Right lobe of liver (tissue), 6 donors: ENCODE measurements around the gene C10orf88. TPM values are rescaled to one million over a fixed set of nuclear protein-coding genes. Genes with fewer than 3 reads are reported as not detected.

Experiments used
- ATAC-seq, 4 donors: fragments of 200-7000 bp; cut with Tn5 transposase; one replicate each; pipeline ENCODE4 v1.9.1; 2020; ENCODE audit warnings: mild to moderate bottlenecking in 4 of 4, moderate library complexity in 4 of 4
- DNase-seq, 3 donors: peaks; one replicate each; pipeline ENCODE4 v3.0.0-alpha.2; 2020
- H3K27ac ChIP-seq, 3 donors: fragments of 200-600 bp; one replicate each; pipeline ENCODE4 v1.8.0; 2022
- H3K27me3 ChIP-seq, 2 donors: fragments of 200-600 bp; one replicate each; pipeline ENCODE4 v1.8.0; 2022
- H3K36me3 ChIP-seq, 4 donors: fragments of 200-600 bp; sonication (generic) in 1 of 4; one replicate each; pipeline versions ENCODE4 v1.5.1 to v1.8.0; 2017 to 2022; ENCODE audit warnings: control low read depth in 1 of 4
- H3K4me1 ChIP-seq, 4 donors: fragments of 200-600 bp; sonication (generic) in 1 of 4; one replicate each; pipeline versions ENCODE4 v1.5.1 to v1.8.0; 2017 to 2022; ENCODE audit warnings: control low read depth in 1 of 4
- H3K4me3 ChIP-seq, 3 donors: fragments of 200-600 bp; one replicate each; pipeline ENCODE4 v1.8.0; 2022
- H3K9me3 ChIP-seq, 4 donors: fragments of 200-600 bp; sonication (generic) in 1 of 4; one replicate each; pipeline versions ENCODE4 v1.5.1 to v1.8.0; 2017 to 2022; ENCODE audit warnings: control low read depth in 1 of 4
- POLR2A ChIP-seq: fragments of 450-650 bp; IDR thresholded peaks from one replicate; pipeline ENCODE4 v1.6.1; 2017; ENCODE audit warnings: antibody characterized with exemption, mild to moderate bottlenecking
- WGBS: methylation state at CpG from one replicate; pipeline ENCODE4 v1.1.6; 2018; ENCODE audit warnings: low coverage, low lambda C conversion rate; ENCODE audit not compliant: insufficient coverage; ENCODE audit errors: missing lambda C conversion rate; 5-methylcytosine and 5-hydroxymethylcytosine counted together
- intact Hi-C, 2 donors: fragments of 100-400 bp; cut with DNase I; formaldehyde crosslinking; loops; one replicate each; pipeline versions ENCODE4 v1.11.2 to v1.14.1; 2022
- total RNA-seq, 6 experiments: library from RNA; depleted of rRNA in 2 of 6; stranded (reverse); fragments of >200 nt in 2 of 6; fragmentation: NEBNext Ultra II Directional in 3 of 6; extraction: Animal tissue kit (Norgen Biotek cat#: 25700) in 3 of 6; gene quantifications; one replicate each; pipeline versions ENCODE4 v1.1.0 to v1.2.4, GENCODE V29; 2016 to 2023
- TF ChIP-seq, protein P1 (sequence below), 4 donors: fragments of 200-600 bp in 3 of 4; fragments of 450-650 bp in 1 of 4; IDR thresholded peaks; one replicate each; pipeline versions ENCODE4 v1.5.1 to v1.8.0; 2016 to 2022; ENCODE audit warnings: antibody characterized with exemption in 4 of 4, mild to moderate bottlenecking in 2 of 4
- donor health status: DM: no; HTN: yes; CAD: no.
- donor health status: DM: no; HTN: no; CAD: no.
- donor health status: DM: no; HTN: no; CAD: no.
- donor health status: DM: no; HTN: yes; CAD: no.
- donor health status: DM: no; HTN: yes; CAD: no.

C10orf88 gene
- total RNA-seq, 6 experiments from 2014 or later, result 2.0 to 4.5 (median 3.3) TPM

DNA sequence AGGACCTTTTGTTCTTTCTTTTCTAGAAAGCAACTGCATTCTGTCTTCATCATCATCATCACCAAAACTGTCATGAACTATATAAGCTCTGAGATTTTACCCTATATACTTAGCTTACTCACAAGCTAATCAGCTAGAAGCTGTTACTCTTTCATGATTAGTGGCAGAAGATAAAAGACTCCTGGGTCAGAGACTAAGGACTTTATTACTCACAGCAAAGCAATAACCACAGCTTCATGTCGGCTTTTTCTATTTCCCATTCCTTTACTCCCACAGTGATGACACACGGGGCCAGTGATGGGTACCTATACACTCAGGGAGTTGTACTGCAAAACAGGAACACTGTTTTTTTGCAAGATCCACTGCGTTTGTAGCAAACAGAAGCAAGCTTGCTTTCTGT lies 8.4 kb upstream of the C10orf88 start:
- Histone ChIP-seq H3K36me3 (no peaks in the 10 kb centered on the region), H3K4me3 (no peak overlapping the region), H3K9me3 (no peaks in the 10 kb centered on the region), H3K27ac (no peak overlapping the region), H3K27me3 (no peaks in the 10 kb centered on the region), H3K4me1 (no peaks in the 10 kb centered on the region)
- DNase-seq, result no peak
- ATAC-seq, result no peak
- WGBS, result 45% methylated on average over 3 of the region's 3 CpGs
- TF ChIP-seq, protein P1, sequence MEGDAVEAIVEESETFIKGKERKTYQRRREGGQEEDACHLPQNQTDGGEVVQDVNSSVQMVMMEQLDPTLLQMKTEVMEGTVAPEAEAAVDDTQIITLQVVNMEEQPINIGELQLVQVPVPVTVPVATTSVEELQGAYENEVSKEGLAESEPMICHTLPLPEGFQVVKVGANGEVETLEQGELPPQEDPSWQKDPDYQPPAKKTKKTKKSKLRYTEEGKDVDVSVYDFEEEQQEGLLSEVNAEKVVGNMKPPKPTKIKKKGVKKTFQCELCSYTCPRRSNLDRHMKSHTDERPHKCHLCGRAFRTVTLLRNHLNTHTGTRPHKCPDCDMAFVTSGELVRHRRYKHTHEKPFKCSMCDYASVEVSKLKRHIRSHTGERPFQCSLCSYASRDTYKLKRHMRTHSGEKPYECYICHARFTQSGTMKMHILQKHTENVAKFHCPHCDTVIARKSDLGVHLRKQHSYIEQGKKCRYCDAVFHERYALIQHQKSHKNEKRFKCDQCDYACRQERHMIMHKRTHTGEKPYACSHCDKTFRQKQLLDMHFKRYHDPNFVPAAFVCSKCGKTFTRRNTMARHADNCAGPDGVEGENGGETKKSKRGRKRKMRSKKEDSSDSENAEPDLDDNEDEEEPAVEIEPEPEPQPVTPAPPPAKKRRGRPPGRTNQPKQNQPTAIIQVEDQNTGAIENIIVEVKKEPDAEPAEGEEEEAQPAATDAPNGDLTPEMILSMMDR (IDR thresholded peaks at IDR 0.05), result no peak
- TF ChIP-seq POLR2A, result no peak
- intact Hi-C loops, result no loop called here

DNA sequence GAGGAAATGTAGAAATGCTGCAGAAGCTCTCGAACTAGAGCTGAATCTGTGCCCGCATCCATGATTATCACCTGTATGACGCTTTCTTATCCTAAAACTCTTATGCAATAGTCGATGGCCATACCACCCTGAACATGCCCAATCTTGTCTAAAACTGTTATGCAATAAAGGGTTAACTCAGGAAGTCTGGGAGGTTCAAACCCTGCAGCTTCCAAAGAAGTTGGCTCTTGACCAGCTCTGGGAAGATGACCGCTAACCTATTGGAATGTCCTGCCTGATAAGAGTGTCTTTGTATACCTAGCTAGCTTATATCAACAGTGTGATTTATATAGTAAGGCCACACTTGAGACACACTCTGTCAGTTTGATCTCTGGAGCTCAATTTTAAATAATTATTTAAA lies 3.4 kb upstream of the C10orf88 start:
- no peaks in the 10 kb centered on the region for H3K27me3 ChIP-seq
- H3K4me1 ChIP-seq, result peaks cover 0 to 9% (median 0%) of the 10 kb centered on the region in 4 donors
- no peak overlapping the region for H3K27ac ChIP-seq
- intact Hi-C loops, result no loop called here
- no peaks in the 10 kb centered on the region for H3K9me3 ChIP-seq
- WGBS, result 68% methylated on average over 5 of the region's 5 CpGs
- H3K4me3 ChIP-seq, result no peak overlapping the region
- ATAC-seq (no peak), DNase-seq (no peak)
- TF ChIP-seq POLR2A, result no peak
- no peaks in the 10 kb centered on the region for H3K36me3 ChIP-seq

DNA sequence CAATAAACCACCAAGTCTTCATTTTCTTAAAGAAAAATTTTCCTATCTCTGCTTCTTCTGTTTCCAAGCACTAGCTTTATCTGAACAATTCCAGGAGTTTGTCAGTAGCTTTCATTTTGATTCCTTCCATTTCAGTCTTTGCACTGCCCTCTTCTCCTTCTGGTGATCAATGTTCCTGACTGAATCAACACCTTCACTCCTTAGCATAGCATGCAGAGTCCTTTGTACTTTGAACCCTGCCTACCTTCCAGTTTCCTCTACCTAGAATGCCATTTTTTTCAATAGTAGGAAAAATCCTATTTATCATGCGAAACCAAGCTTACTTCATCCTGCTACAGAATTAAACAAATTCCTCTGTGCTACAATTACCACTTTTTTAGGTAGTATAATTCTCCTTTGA lies 1.9 kb upstream of the C10orf88 start:
- WGBS, result 100% methylated on average over 1 of the region's 1 CpG
- H3K27me3 ChIP-seq, result no peaks in the 10 kb centered on the region
- H3K9me3 ChIP-seq, result no peaks in the 10 kb centered on the region
- peaks cover 0 to 13% (median 0%) of the 10 kb centered on the region in 4 donors for H3K4me1 ChIP-seq
- TF ChIP-seq POLR2A, result no peak
- TF ChIP-seq, protein P1 (IDR thresholded peaks at IDR 0.05), result no peak
- ATAC-seq (no peak), DNase-seq (no peak)
- no peaks in the 10 kb centered on the region for H3K36me3 ChIP-seq
- H3K4me3 ChIP-seq, result no peak overlapping the region
- intact Hi-C loops, result no loop called here
- no peak overlapping the region for H3K27ac ChIP-seq

DNA sequence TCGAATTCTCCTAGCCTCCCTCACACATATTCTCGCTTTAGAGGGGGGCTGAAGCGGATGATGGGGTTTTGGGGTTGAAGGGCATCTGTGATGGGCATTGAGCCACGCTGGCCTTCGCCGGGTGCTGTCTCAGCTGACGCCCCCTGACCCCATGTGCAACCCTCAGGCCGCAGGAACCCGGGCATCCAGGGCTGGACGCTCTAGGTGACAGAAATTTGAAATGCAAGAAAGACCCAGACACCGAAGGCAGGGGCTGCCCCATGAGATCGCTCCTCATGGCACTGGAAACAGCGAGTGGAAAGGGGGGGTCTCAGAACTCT lies 664 bp upstream of the C10orf88 start:
- Histone ChIP-seq H3K27me3 (no peaks in the 10 kb centered on the region), H3K9me3 (no peaks in the 10 kb centered on the region), H3K36me3 (peaks cover 0 to 2% (median 0%) of the 10 kb centered on the region in 4 donors), H3K4me3 (peak overlapping the region in 2 of 3 donors; percentile 82 to 90), H3K4me1 (peaks cover 0 to 13% (median 0%) of the 10 kb centered on the region in 4 donors), H3K27ac (no peak overlapping the region)
- no peak for ATAC-seq
- peak in 1 of 3 donors; percentile 57 for DNase-seq
- TF ChIP-seq, protein P1 (IDR thresholded peaks at IDR 0.05), result no peak
- no peak for TF ChIP-seq POLR2A
- 74% methylated on average over 9 of the region's 13 CpGs for WGBS
- intact Hi-C loops, result no loop called here

DNA sequence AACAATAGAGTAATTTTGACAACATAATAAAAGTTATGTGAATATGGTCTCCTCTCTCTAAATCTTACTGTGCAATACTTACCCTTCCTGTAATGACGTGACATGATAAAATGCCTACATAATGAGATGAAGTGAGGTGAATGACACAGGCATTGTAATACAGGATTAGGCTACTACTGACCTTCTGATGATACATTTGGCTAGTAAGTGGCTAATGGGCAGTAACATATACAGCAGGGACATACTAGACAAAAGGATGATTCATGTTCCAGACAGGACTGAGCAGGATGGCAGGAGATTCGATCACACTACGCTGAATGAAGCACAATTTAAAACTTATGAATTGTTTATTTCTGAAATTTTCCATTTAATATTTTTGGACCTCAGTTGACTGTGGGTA lies 4.7 kb downstream of the C10orf88 start:
- H3K27me3 ChIP-seq, result no peaks in the 10 kb centered on the region
- no peak overlapping the region for H3K27ac ChIP-seq
- ATAC-seq, result no peak
- peaks cover 0 to 10% (median 0%) of the 10 kb centered on the region in 4 donors for H3K4me1 ChIP-seq
- H3K9me3 ChIP-seq, result no peaks in the 10 kb centered on the region
- 97% methylated on average over 3 of the region's 3 CpGs for WGBS
- H3K4me3 ChIP-seq, result no peak overlapping the region
- intact Hi-C loops, result no loop called here
- peaks cover 0 to 11% (median 4%) of the 10 kb centered on the region in 4 donors for H3K36me3 ChIP-seq
- no peak for DNase-seq
- TF ChIP-seq POLR2A, result no peak
- TF ChIP-seq, protein P1 (IDR thresholded peaks at IDR 0.05), result no peak
